Measurements from ENCODE around the gene HUNK.

DNA sequence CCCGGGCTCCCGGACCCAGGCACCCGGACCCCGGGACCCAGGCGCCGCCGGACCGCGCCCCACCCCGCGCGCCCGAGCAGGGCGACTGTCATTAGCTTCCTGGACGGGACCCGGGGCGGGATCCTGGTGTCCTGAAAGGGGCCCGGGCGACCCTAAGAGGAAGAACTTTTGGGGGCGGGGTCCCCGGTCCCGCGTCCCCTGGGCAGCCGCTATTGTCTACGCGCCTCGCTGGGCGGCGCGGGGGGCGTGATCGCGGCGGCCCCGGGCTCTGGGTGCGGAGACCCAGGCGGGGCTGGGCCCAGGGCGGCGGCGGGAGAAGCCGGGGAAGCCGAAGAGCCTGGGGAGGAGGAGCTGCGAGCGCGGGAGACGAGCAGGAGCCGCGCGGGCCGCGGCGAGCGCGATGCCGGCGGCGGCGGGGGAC, 465 bp downstream of the HUNK start:
- no peak for TF ChIP-seq CTCF (IDR thresholded peaks at IDR 0.05)
- TF ChIP-seq POLR2A (IDR thresholded peaks at IDR 0.05; ENCODE audit: low read depth): no peak
- TF ChIP-seq EP300 (IDR thresholded peaks at IDR 0.05): no peak
- TF ChIP-seq POLR2AphosphoS5 (IDR thresholded peaks at IDR 0.05): no peak
